ENCODE data around the gene SH2D5.

SH2D5 gene

GRCh38 chr1:20770314-20771087, 38.0 kb upstream of the SH2D5 start:
- ATAC-seq (ENCODE audit: insufficient read depth, low read depth) (no peak), DNase-seq (no peak)
- Histone ChIP-seq H3K27ac (ENCODE audit: low read length) (no peak overlapping the region), H3K9ac (ENCODE audit: low read depth, low read length) (no peak overlapping the region), H3K4me2 (ENCODE audit: insufficient read depth, low read length) (no peak overlapping the region), H3K4me1 (ENCODE audit: insufficient read depth, low read length) (no peaks in the 10 kb centered on the region), H3K27me3 (ENCODE audit: insufficient read depth, low read length, poor library complexity) (no peaks in the 10 kb centered on the region), H3K36me3 (ENCODE audit: insufficient read depth, low read length) (peaks cover 100% of the 10 kb centered on the region), H2AFZ (ENCODE audit: low read depth, low read length) (no peak overlapping the region), H3K79me2 (ENCODE audit: insufficient read depth, low read length) (peaks cover 50% of the 10 kb centered on the region), H3K4me3 (ENCODE audit: low read depth in 1 of 2, low read length in 2 of 2) (no peak overlapping the region), H3K9me3 (ENCODE audit: insufficient read depth, low read length, severe bottlenecking) (no peaks in the 10 kb centered on the region), H4K20me1 (ENCODE audit: insufficient read depth, low read length) (peaks cover 25% of the 10 kb centered on the region; the same call in 1 of the 2 replicates)
- no peak for TF ChIP-seq EZH2 (IDR thresholded peaks at IDR 0.05; ENCODE audit: borderline replicate concordance, low read depth, low read length, severe bottlenecking)
- TF ChIP-seq CTCF (IDR thresholded peaks at IDR 0.05; ENCODE audit: borderline replicate concordance, extremely low read depth, low read length, poor library complexity, severe bottlenecking): no peak

GRCh38 chr1:20767271-20767670, 34.8 kb upstream of the SH2D5 start:
- no peaks in the 10 kb centered on the region for H3K4me1 ChIP-seq (ENCODE audit: insufficient read depth, low read length)
- peaks cover 22% of the 10 kb centered on the region for H3K79me2 ChIP-seq (ENCODE audit: insufficient read depth, low read length)
- H4K20me1 ChIP-seq (ENCODE audit: insufficient read depth, low read length): peaks cover 12% of the 10 kb centered on the region; the same call in 1 of the 2 replicates
- H3K4me3 ChIP-seq (ENCODE audit: low read depth in 1 of 2, low read length in 2 of 2): no peak overlapping the region
- no peak overlapping the region for H3K9ac ChIP-seq (ENCODE audit: low read depth, low read length)
- H3K27me3 ChIP-seq (ENCODE audit: insufficient read depth, low read length, poor library complexity): no peaks in the 10 kb centered on the region
- H2AFZ ChIP-seq (ENCODE audit: low read depth, low read length): no peak overlapping the region
- H3K4me2 ChIP-seq (ENCODE audit: insufficient read depth, low read length): no peak overlapping the region
- no peak overlapping the region for H3K27ac ChIP-seq (ENCODE audit: low read length)
- H3K9me3 ChIP-seq (ENCODE audit: insufficient read depth, low read length, severe bottlenecking): no peaks in the 10 kb centered on the region
- TF ChIP-seq EZH2 (IDR thresholded peaks at IDR 0.05; ENCODE audit: borderline replicate concordance, low read depth, low read length, severe bottlenecking): no peak
- no peak for TF ChIP-seq CTCF (IDR thresholded peaks at IDR 0.05; ENCODE audit: borderline replicate concordance, extremely low read depth, low read length, poor library complexity, severe bottlenecking)
- H3K36me3 ChIP-seq (ENCODE audit: insufficient read depth, low read length): peaks cover 100% of the 10 kb centered on the region
- ATAC-seq (ENCODE audit: insufficient read depth, low read depth) (no peak), DNase-seq (no peak)

GRCh38 chr1:20763417-20763816, 30.9 kb upstream of the SH2D5 start:
- ATAC-seq (ENCODE audit: insufficient read depth, low read depth): no peak
- no peak overlapping the region for H3K4me2 ChIP-seq (ENCODE audit: insufficient read depth, low read length)
- H3K27ac ChIP-seq (ENCODE audit: low read length): no peak overlapping the region
- no peak overlapping the region for H3K9ac ChIP-seq (ENCODE audit: low read depth, low read length)
- H2AFZ ChIP-seq (ENCODE audit: low read depth, low read length): no peak overlapping the region
- H3K79me2 ChIP-seq (ENCODE audit: insufficient read depth, low read length): peaks cover 21% of the 10 kb centered on the region; the same call in 1 of the 2 replicates
- H4K20me1 ChIP-seq (ENCODE audit: insufficient read depth, low read length): peaks cover 3% of the 10 kb centered on the region; the same call in 1 of the 2 replicates
- no peaks in the 10 kb centered on the region for H3K9me3 ChIP-seq (ENCODE audit: insufficient read depth, low read length, severe bottlenecking)
- H3K4me1 ChIP-seq (ENCODE audit: insufficient read depth, low read length): no peaks in the 10 kb centered on the region
- DNase-seq: no peak
- peaks cover 100% of the 10 kb centered on the region for H3K36me3 ChIP-seq (ENCODE audit: insufficient read depth, low read length)
- H3K4me3 ChIP-seq (ENCODE audit: low read depth in 1 of 2, low read length in 2 of 2): no peak overlapping the region
- H3K27me3 ChIP-seq (ENCODE audit: insufficient read depth, low read length, poor library complexity): no peaks in the 10 kb centered on the region
- TF ChIP-seq CTCF (IDR thresholded peaks at IDR 0.05; ENCODE audit: borderline replicate concordance, extremely low read depth, low read length, poor library complexity, severe bottlenecking): no peak
- TF ChIP-seq EZH2 (IDR thresholded peaks at IDR 0.05; ENCODE audit: borderline replicate concordance, low read depth, low read length, severe bottlenecking): no peak
